Middle frontal gyrus (tissue), 1 donor: Measurements from ENCODE around the gene CLUH.
"Not testable (repeated sequence)": the region's sequence is repeated elsewhere in the genome, so short reads cannot be mapped to it uniquely, and the experiment has no call there.

Experiments
- DNase-seq: peaks from one replicate; pipeline ENCODE4 v3.0.0-alpha.2; 2015; ENCODE audit warnings: low spot score; ENCODE audit errors: extremely low spot score

CLUH gene

DNA sequence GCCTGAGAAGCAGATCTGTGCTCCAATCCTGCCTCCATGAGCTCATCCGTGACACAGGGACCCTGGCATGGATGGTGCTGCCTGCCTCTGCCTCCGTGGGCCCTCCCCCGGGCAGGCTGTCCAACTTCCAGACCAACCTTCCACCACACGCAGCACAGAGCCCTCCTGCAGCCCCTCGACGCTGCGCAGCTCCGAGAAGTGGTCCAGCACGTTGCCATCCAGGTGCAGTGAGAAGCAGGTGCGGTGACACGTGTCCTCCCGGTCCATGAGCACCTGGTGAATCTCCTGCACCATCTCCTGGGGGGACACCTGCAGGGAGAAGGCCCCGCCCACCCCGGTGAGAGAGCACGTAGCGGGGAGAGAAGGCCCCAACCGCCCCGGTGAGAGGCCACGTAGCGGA is 8.4 kb downstream of the CLUH start:
- DNase-seq = no peak

DNA sequence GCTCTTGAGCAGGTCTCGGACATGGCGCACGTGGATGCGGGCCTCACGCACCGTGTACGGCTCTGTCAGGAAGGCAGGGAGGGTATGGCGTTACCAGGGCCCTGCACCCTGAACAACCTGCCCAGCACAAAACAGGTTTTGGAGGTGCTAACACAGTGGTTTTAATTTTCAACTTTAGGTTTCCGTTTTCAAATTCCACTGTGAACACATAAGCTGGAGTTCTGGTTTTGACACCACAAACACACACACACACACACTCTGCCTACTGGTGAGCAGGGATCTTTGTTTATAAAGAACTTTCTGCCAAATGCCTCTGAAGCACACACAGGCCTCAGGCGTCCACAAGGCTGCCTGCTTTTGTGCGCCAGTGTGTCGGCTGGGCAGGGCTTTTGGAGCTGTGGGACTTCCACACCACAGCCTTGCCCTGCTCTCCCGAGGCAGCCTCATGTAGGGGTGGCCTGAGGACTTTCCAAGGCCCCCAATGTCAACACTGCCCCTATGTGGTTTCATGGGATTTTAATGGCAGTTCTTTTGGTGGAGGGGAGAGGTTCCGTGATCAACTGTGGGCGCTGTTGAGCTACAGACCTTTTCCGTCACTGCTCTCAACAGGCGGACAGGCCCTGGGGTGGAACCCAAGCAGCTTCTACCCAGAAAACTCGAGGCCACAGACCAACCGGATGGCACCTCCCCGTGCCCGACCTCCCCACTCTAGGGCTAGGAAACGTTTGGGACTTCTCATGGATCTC is 9.4 kb downstream of the CLUH start:
- no peak for DNase-seq

- DNase-seq = no peak
These were observed 10.2 kb downstream of the CLUH start for GRCh38 chr17:2701161-2701995.

DNA sequence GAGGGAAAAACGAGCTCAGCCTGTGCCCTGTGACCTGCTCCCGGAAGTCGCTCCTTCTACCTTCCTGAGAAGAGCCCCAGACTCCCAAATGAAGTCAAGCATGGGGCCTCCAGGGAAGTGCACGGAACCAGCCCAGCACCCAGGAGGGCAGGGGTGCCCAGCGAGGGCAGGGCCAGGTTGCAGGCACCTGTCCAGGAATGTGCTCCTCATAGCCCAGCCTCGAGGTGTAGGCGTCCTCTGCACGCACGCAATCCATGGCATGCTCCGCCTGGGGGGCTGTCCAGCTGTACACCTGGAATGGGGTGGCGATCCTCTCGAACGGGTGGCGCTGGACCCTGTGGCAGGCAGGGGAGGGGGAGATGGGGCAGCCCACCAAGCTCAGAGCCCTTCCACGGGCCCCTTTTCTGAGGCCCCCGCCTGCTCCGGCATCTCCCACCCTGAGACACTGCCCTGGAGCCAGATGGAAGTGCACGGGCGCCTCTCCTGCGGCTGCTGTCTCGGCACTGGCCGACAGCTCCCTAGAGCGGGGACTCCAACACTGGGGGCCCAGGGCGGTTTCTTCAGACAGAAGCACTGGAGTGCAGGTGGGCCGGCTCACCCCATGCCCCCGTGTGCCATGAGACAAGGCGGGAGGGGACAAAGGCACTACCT is 10.9 kb downstream of the CLUH start:
- no peak for DNase-seq

DNA sequence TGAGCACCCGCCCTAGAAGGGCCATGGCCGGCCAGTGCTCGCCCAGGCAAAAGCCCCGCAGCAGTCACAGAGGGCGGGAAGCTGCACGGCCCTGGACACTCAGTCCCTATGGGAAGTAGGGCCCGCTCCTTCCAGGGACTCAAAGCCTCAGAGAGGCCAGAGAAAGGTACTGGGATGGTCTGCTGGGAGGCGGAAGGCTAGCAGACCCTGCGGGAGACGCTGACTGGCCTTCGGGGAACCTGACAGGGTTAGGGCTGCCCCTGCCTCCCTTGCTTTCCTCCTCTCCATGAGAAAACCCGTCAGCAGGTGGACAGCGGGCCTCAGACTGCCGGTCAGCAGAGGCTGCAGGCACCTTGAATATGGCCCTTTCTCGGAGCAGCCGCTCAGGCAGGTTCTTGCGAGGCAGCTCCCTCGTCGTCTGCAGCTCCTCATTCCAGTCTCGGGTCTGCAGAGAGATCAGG is 11.5 kb downstream of the CLUH start:
- no peak for DNase-seq

- not testable (repeated sequence) for DNase-seq
These were observed 12.3 kb downstream of the CLUH start for GRCh38 chr17:2699216-2699805.

GRCh38 chr17:2697611-2698162 is 13.9 kb downstream of the CLUH start:
- no peak for DNase-seq

- DNase-seq = no peak
These were observed 15.4 kb downstream of the CLUH start for GRCh38 chr17:2695961-2696760.

- DNase-seq = no peak
These were observed 16.2 kb downstream of the CLUH start for GRCh38 chr17:2695243-2695960.

DNA sequence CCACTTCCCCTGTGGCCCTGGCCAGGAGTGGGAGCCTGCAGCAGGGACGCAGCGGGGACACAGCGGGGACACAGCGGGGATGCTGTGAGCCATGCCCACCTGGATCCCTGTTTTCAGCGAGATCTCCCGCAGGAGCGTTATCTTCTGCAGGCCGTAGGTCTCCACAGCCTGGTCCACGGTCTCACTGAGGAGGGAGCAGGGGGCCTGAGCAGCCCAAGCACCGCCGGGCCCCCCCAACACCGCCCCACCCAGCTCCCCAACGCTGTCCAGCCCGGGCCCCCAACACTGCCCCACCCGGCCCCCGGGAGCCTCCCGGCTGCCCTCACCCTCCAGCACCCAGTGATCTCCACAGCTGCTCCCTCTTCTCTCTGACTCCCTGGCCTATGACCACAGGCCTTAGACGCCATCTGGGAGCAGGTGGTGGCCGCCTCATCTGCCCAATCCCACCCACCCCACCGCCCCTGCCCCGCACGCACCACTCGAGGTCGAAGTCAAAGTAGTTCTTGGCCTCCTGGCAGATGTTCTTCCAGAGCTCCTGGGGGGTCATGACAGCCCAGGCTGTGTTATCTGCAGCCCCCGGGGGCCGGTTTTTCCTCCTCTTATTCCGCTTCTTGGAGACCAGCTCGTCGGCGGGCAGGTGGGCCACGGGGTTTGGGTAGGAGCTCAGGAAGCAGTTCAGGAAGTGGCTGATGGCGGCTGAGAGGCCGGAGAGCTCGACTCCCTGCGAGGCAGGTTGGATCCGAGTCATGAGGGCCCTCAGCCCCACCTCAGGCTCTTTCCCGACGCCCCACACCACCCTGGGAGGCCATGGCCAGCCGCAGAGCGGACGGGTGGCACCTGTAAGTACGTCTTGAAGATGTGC is 17.0 kb downstream of the CLUH start:
- DNase-seq = no peak

- DNase-seq = no peak
These were observed 17.8 kb downstream of the CLUH start for GRCh38 chr17:2693561-2694380.

GRCh38 chr17:2692781-2693135 is 18.8 kb downstream of the CLUH start:
- DNase-seq = no peak

DNA sequence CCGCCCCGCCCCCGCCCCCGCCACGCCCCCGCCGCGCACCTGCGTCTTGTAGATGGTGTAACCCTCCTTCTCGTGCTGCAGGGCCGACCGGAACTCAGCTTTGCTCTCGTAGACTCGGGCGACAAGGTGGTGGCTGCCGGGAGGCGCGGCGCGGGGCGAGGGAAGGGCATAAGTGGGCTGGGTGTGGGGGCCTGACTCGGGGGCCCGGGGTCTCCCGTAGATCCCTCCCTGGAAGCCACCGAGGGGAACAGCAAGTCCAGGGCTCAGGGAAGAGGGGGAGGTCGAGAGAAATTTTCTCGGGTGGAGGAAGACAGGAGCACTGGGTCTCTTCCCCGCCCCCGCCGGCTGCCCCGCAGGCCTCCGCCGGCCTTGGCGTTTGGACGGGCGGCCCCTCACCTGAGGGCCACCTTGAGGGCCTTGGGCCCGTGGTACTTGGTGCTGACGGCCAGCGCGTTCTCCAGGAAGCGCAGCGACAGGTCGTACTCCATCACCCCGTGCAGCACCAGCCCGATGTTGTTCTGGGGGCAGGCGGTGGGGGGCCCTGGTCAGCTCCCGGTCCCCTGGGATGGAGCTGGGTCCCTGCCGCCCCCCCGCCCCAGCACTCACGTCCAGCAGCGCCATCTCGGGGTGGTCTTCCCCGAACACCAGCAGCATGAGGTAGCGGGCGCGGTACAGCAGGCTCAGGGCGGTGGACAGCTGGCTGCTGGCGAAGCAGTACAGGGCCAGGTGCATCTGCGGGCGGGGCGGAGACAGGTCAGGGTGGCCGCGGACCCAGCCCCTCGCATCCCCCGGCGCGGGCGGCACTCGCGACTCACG is 19.4 kb downstream of the CLUH start:
- no peak for DNase-seq

- DNase-seq = no peak
These were observed 20.3 kb downstream of the CLUH start for GRCh38 chr17:2691069-2691871.

GRCh38 chr17:2690165-2691068 is 21.1 kb downstream of the CLUH start:
- no peak for DNase-seq
